HG03558 (cell line): ENCODE results near the gene NKX1-1.

Source experiments
- ATAC-seq: cut with Tn5 transposase; IDR thresholded peaks from one replicate; pipeline ENCODE4 v1.9.1; 2021; ENCODE audit warnings: moderate number of reproducible peaks; ENCODE audit not compliant: unreplicated experiment; ENCODE audit errors: extremely low read depth

Gene NKX1-1

GRCh38 chr4:1417522-1418390 is 11.5 kb upstream of the NKX1-1 start:
- no peak for ATAC-seq

GRCh38 chr4:1416948-1417260 is 10.7 kb upstream of the NKX1-1 start:
- ATAC-seq, result no peak

GRCh38 chr4:1416051-1416947 is 10.1 kb upstream of the NKX1-1 start:
- ATAC-seq, result no peak

GRCh38 chr4:1415681-1415981 is 9.4 kb upstream of the NKX1-1 start:
- ATAC-seq, result no peak

- no peak for ATAC-seq
Observed at GRCh38 chr4:1414831-1415680, 8.8 kb upstream of the NKX1-1 start.

GRCh38 chr4:1413687-1414479 is 7.6 kb upstream of the NKX1-1 start:
- ATAC-seq, result no peak

- no peak for ATAC-seq
Observed at GRCh38 chr4:1413204-1413663, 7.0 kb upstream of the NKX1-1 start.

- no peak for ATAC-seq
Observed at GRCh38 chr4:1412376-1413203, 6.3 kb upstream of the NKX1-1 start.

- no peak for ATAC-seq
Observed at GRCh38 chr4:1411436-1412375, 5.5 kb upstream of the NKX1-1 start.

GRCh38 chr4:1410491-1411325 is 4.5 kb upstream of the NKX1-1 start:
- ATAC-seq, result no peak

GRCh38 chr4:1409491-1410425 is 3.5 kb upstream of the NKX1-1 start:
- ATAC-seq, result no peak

GRCh38 chr4:1409079-1409478 is 2.8 kb upstream of the NKX1-1 start:
- ATAC-seq, result no peak

- no peak for ATAC-seq
Observed at GRCh38 chr4:1408418-1408817, 2.2 kb upstream of the NKX1-1 start.

- ATAC-seq, result no peak
Observed at GRCh38 chr4:1407657-1408333, 1.6 kb upstream of the NKX1-1 start.

GRCh38 chr4:1406981-1407656 is 877 bp upstream of the NKX1-1 start:
- ATAC-seq, result no peak
